Fibroblast of villous mesenchyme (primary cell): Measurements from ENCODE around the gene SKIC2. TPM values are rescaled to one million over a fixed set of nuclear protein-coding genes. Genes with fewer than 3 reads are reported as not detected.

Source experiments
- DNase-seq: peaks from one replicate; pipeline ENCODE4 v3.0.0-alpha.2; 2010; ENCODE audit warnings: low read depth
- H3K4me3 ChIP-seq: 2 replicates; pipeline ENCODE4 v1.5.1; 2011; ENCODE audit warnings: low read depth, mild to moderate bottlenecking, low read length
- total RNA-seq: library from RNA; depleted of rRNA; stranded (reverse); fragments of >200 nt; gene quantifications from 2 replicates; pipeline ENCODE4 v1.2.3, GENCODE V29; 2012
- TF ChIP-seq, protein P1 (sequence below): IDR thresholded peaks from 2 replicates; pipeline ENCODE4 v1.5.1; 2012; ENCODE audit warnings: low read depth, mild to moderate bottlenecking, low read length; ENCODE audit not compliant: insufficient read depth

SKIC2 gene
- total RNA-seq, 1 donor = 52.2 TPM

DNA sequence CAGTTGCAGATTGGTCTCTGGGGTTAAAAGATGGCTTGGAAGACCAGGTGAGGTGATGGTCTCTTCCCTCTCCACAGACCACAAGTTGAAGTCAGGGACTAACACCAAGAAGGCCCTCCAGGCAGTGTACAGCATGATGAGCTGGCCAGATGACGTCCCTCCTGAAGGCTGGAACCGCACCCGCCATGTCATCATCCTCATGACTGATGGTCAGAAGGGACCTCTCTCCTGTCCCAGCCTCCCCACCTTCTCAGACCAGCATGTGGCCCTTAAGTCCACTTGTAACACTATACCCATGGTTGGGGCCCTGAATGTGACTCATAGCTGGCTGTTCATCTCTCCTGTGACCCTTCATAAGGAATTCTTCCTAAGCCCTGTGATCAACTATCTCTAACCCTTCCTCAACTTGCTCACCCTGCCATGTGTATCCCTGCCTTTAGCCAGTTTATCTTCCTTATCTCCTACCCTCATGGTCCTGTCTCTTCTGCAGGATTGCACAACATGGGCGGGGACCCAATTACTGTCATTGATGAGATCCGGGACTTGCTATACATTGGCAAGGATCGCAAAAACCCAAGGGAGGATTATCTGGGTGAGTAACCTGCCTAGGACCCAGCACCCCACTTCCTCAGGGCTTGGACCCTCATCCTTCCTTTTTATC, 10.1 kb upstream of the SKIC2 start:
- TF ChIP-seq, protein P1, sequence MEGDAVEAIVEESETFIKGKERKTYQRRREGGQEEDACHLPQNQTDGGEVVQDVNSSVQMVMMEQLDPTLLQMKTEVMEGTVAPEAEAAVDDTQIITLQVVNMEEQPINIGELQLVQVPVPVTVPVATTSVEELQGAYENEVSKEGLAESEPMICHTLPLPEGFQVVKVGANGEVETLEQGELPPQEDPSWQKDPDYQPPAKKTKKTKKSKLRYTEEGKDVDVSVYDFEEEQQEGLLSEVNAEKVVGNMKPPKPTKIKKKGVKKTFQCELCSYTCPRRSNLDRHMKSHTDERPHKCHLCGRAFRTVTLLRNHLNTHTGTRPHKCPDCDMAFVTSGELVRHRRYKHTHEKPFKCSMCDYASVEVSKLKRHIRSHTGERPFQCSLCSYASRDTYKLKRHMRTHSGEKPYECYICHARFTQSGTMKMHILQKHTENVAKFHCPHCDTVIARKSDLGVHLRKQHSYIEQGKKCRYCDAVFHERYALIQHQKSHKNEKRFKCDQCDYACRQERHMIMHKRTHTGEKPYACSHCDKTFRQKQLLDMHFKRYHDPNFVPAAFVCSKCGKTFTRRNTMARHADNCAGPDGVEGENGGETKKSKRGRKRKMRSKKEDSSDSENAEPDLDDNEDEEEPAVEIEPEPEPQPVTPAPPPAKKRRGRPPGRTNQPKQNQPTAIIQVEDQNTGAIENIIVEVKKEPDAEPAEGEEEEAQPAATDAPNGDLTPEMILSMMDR = no peak

DNA sequence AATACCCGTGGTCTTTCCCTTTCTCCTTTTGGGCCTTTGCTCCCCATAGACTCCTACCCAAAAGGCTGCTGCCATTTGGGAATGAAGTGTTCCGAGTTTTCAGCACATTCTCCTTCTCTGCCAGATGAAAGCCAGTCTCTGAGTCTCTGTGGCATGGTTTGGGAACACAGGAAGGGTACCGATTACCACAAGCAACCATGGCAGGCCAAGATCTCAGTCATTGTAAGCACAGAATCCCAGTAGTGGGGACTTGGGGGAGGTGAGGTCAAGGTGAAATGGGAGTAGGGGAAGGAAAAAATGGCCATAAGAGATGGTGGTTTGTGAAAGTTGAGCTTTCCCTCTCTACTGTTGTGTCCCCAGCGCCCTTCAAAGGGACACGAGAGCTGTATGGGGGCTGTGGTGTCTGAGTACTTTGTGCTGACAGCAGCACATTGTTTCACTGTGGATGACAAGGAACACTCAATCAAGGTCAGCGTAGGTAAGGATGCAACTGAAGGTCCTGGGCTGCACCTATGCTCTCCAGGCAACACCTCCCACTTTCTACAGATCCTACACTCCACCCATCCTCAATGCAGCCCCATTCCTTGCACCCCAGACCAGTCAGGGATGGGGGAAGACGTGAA, 8.9 kb upstream of the SKIC2 start:
- H3K4me3 ChIP-seq = no peak overlapping the region
- TF ChIP-seq, protein P1 = no peak
- DNase-seq = no peak

More for the DNA sequence above, 10.1 kb upstream of the SKIC2 start:
- peak; percentile 39 for DNase-seq
- H3K4me3 ChIP-seq = no peak overlapping the region

DNA sequence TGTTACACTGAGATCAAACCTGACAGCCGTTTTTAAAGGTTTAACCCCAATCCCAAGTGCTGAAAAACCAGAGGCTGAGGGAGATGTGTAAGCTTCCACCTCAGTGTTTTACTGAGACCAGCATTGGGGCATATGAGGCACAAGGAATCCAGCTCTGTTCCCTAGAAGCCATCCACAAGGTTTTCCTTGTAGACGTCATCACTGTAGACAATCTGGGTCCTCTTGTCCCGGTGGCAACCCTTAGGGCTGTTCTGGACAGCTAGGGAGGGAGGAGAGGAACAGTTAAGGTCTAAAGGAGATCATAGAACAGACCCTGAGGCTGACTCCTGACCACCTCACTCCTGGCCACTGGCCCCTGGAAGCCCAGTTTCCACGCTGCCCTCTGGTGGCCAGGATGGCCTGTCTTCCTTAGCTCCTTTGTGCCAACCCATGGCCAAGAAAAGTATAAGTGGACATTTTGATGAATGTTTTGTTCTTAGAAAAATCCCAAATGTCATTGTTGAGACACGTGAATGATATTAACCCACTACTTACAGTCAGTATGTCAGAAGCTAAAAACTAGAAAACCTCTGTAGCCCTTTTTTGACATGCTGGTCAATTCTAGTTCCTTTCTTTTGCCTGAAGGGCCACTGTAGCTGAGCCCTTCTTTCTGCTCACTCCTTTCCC, 6.7 kb upstream of the SKIC2 start:
- TF ChIP-seq, protein P1 = peak; percentile 86
- no peak overlapping the region for H3K4me3 ChIP-seq

DNA sequence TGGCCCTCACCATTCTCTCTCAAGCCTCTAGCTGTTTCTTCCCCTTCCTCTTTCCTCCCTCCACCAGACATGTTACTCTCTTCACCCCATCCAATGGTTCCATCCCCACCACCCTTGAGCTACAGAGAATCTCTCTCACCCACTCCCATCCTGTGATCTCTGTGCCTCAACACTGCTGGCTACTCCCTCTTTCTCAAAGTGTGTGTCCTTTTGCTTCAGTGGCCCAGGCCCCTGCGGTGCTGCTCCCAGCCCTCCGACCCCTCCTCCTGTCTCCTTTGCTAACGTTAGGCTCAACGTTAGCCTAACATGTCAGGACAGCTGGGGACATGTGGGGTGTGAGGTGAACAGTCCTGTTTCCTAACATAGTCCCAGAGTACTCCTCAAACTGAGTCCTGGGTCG, 6.1 kb upstream of the SKIC2 start:
- no peak for DNase-seq
- TF ChIP-seq, protein P1 = no peak
- H3K4me3 ChIP-seq = no peak overlapping the region

More for the DNA sequence above, 6.7 kb upstream of the SKIC2 start:
- DNase-seq = peak; percentile 65

- DNase-seq = no peak
- no peak overlapping the region for H3K4me3 ChIP-seq
- TF ChIP-seq, protein P1 = no peak
These were observed 4.5 kb upstream of the SKIC2 start for GRCh38 chr6:31954511-31954910.

GRCh38 chr6:31956796-31957195, 2.2 kb upstream of the SKIC2 start:
- TF ChIP-seq, protein P1 = no peak
- H3K4me3 ChIP-seq = no peak overlapping the region
- no peak for DNase-seq
